GM23338 (cell line): Measurements from ENCODE around the gene CAPG. TPM values are rescaled to one million over a fixed set of nuclear protein-coding genes. Genes with fewer than 3 reads are reported as not detected.

Experiments
- ATAC-seq: fragments of 200-7000 bp; cut with Tn5 transposase; 3 replicates; pipeline ENCODE4 v1.9.1; 2020
- DNase-seq: peaks from one replicate; pipeline ENCODE4 v3.0.0-alpha.2; 2015; ENCODE audit warnings: low spot score
- H2AFZ ChIP-seq: fragments of 200-600 bp; sonication (generic); 2 replicates; pipeline ENCODE4 v1.8.0; 2016; ENCODE audit warnings: antibody characterized with exemption, mild to moderate bottlenecking, moderate library complexity
- H3F3A ChIP-seq: fragments of 200-600 bp; sonication (generic); replicated peaks from 2 replicates; pipeline ENCODE4 v1.8.0; 2017; ENCODE audit warnings: antibody characterized with exemption, mixed run types, low read depth
- H3K27ac ChIP-seq: fragments of 200-600 bp; sonication (generic); 2 replicates; pipeline ENCODE4 v1.6.1; 2016; ENCODE audit warnings: low read depth
- H3K27me3 ChIP-seq: fragments of 200-600 bp; sonication (generic); 2 replicates; pipeline ENCODE4 v1.8.0; 2016; ENCODE audit warnings: mild to moderate bottlenecking, mixed run types, moderate library complexity; ENCODE audit not compliant: insufficient read depth
- H3K36me3 ChIP-seq: fragments of 200-600 bp; sonication (generic); 2 replicates; pipeline ENCODE4 v1.8.0; 2016; ENCODE audit warnings: mild to moderate bottlenecking; ENCODE audit not compliant: insufficient read depth
- H3K4me1 ChIP-seq: fragments of 200-600 bp; sonication (generic); 2 replicates; pipeline ENCODE4 v1.8.0; 2016; ENCODE audit warnings: mild to moderate bottlenecking, moderate library complexity; ENCODE audit not compliant: insufficient read depth
- H3K4me2 ChIP-seq: fragments of 200-600 bp; sonication (generic); 2 replicates; pipeline ENCODE4 v1.7.1; 2017; ENCODE audit warnings: mixed run types
- H3K4me3 ChIP-seq: fragments of 200-600 bp; sonication (generic); 2 replicates; pipeline ENCODE4 v1.6.1; 2016; ENCODE audit warnings: mixed run types
- H3K79me2 ChIP-seq: fragments of 200-600 bp; sonication (generic); replicated peaks from 2 replicates; pipeline ENCODE4 v1.8.0; 2017; ENCODE audit warnings: mild to moderate bottlenecking; ENCODE audit not compliant: insufficient read depth
- H3K9me2 ChIP-seq: fragments of 200-600 bp; sonication (generic); 2 replicates; pipeline ENCODE4 v1.8.0; 2017; ENCODE audit not compliant: insufficient read depth
- H4K20me1 ChIP-seq: fragments of 200-600 bp; sonication (generic); replicated peaks from 2 replicates; pipeline ENCODE4 v1.8.0; 2017; ENCODE audit warnings: mild to moderate bottlenecking; ENCODE audit not compliant: insufficient read depth
- H3K27ac Mint-ChIP-seq: 2 replicates; pipeline ENCODE4 v1.8.0; 2020; ENCODE audit warnings: inconsistent platforms, mild to moderate bottlenecking, moderate library complexity, mixed read lengths
- H3K27me3 Mint-ChIP-seq: 3 replicates; pipeline ENCODE4 v1.8.0; 2022; ENCODE audit warnings: low read depth, mild to moderate bottlenecking, moderate library complexity, mixed read lengths, inconsistent platforms; ENCODE audit not compliant: insufficient read depth, poor library complexity
- H3K36me3 Mint-ChIP-seq: 3 replicates; pipeline ENCODE4 v1.8.0; 2021; ENCODE audit warnings: low read depth, mild to moderate bottlenecking, inconsistent platforms, moderate library complexity, mixed read lengths
- H3K4me1 Mint-ChIP-seq: 3 replicates; pipeline ENCODE4 v1.8.0; 2020; ENCODE audit warnings: mild to moderate bottlenecking, inconsistent platforms, mixed read lengths
- H3K4me3 Mint-ChIP-seq: 3 replicates; pipeline ENCODE4 v1.8.0; 2021; ENCODE audit warnings: moderate library complexity, mild to moderate bottlenecking, inconsistent platforms, mixed read lengths
- H3K9me3 Mint-ChIP-seq: 3 replicates; pipeline ENCODE4 v1.8.0; 2020; ENCODE audit warnings: moderate library complexity, mild to moderate bottlenecking, inconsistent platforms, mixed read lengths
- CREB1 ChIP-seq: fragments of 250-450 bp; sonication (Bioruptor Pico); IDR thresholded peaks from 2 replicates; pipeline ENCODE4 v1.5.0; 2020; ENCODE audit warnings: low read depth, mild to moderate bottlenecking, moderate library complexity
- EZH2 ChIP-seq: fragments of 200-600 bp; sonication (generic); IDR thresholded peaks from one replicate; pipeline ENCODE4 v1.8.0; 2017; ENCODE audit warnings: antibody characterized with exemption, mild to moderate bottlenecking, low read depth; ENCODE audit not compliant: unreplicated experiment
- EZH2phosphoT487 ChIP-seq: fragments of 200-600 bp; sonication (generic); IDR thresholded peaks from one replicate; pipeline ENCODE4 v1.8.1; 2018; ENCODE audit warnings: antibody characterized with exemption; ENCODE audit not compliant: unreplicated experiment
- JUNB ChIP-seq: IDR thresholded peaks from one replicate; pipeline ENCODE4 v1.6.1; 2016; ENCODE audit warnings: antibody characterized with exemption; ENCODE audit not compliant: unreplicated experiment
- NANOG ChIP-seq: IDR thresholded peaks from 2 replicates; pipeline ENCODE4 v1.6.1; 2016; ENCODE audit warnings: antibody characterized with exemption, borderline replicate concordance
- POLR2AphosphoS5 ChIP-seq: IDR thresholded peaks from 2 replicates; pipeline ENCODE4 v1.6.1; 2016; ENCODE audit warnings: antibody characterized with exemption, low read depth
- STAT1 ChIP-seq: IDR thresholded peaks from one replicate; pipeline ENCODE4 v1.6.1; 2016; ENCODE audit warnings: antibody characterized with exemption; ENCODE audit not compliant: unreplicated experiment
- ZNF114 ChIP-seq: fragments of 250-450 bp; sonication (Bioruptor Pico); IDR thresholded peaks from 2 replicates; pipeline ENCODE4 v1.5.0; 2020; ENCODE audit warnings: mild to moderate bottlenecking, moderate library complexity
- ZNF331 ChIP-seq: fragments of 250-450 bp; sonication (Bioruptor Pico); IDR thresholded peaks from 2 replicates; pipeline ENCODE4 v1.5.0; 2020; ENCODE audit warnings: low read depth, mild to moderate bottlenecking, moderate library complexity
- polyA plus RNA-seq: library from polyadenylated mRNA; unstranded; fragments of >200 nt; fragmentation: Nextera tagmentation; extraction: Ambion mirVana; gene quantifications from 2 replicates; pipeline ENCODE4 v1.2.1, GENCODE V29; 2016
- total RNA-seq: library from RNA; depleted of rRNA; stranded (reverse); fragments of >200 nt; shearing (Covaris generic); gene quantifications from 2 replicates; pipeline ENCODE4 v1.2.3, GENCODE V29; 2014
- TF ChIP-seq, protein P1 (sequence below): fragments of 250-450 bp; sonication (Bioruptor Pico); IDR thresholded peaks from 2 replicates; pipeline ENCODE4 v1.5.0; 2020; ENCODE audit warnings: mild to moderate bottlenecking, moderate library complexity
- TF ChIP-seq, protein P2 (sequence below): IDR thresholded peaks from 2 replicates; pipeline ENCODE4 v1.6.1; 2016; ENCODE audit warnings: antibody characterized with exemption
- TF ChIP-seq, protein P3 (sequence below), 2 experiments: fragments of 200-600 bp in 1 of 2; sonication (generic) in 1 of 2; conservative IDR thresholded peaks; 2 replicates each; pipeline versions ENCODE4 v1.5.1 to v1.6.1; 2016 to 2017; ENCODE audit warnings: antibody characterized with exemption in 2 of 2, low read depth in 2 of 2, mild to moderate bottlenecking in 2 of 2, moderate library complexity in 1 of 2

The CAPG gene
- total and polyA plus RNA-seq, 2 experiments from 2014 or later = 88.7 to 104 TPM

DNA sequence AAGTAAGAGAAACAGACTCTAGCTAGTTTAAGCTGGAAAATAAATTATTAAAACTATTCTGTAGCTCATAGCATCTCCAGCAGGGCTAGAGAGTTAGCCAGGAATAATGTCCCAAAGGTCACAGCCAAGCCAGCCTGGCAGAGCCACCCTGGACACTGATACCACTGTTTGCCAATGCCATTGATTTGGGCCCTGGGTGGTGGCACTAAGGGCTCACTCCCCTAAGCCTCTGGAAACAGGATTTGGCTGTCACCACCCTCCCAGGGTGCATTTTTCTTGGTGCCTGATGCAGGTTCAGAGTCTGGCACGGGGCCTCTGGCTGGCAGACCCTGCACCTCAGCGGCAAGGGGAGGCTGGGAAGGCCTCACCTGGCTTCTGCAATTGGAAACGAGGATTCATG is 15.4 kb upstream of the CAPG start (continued):
- TF ChIP-seq, protein P1, sequence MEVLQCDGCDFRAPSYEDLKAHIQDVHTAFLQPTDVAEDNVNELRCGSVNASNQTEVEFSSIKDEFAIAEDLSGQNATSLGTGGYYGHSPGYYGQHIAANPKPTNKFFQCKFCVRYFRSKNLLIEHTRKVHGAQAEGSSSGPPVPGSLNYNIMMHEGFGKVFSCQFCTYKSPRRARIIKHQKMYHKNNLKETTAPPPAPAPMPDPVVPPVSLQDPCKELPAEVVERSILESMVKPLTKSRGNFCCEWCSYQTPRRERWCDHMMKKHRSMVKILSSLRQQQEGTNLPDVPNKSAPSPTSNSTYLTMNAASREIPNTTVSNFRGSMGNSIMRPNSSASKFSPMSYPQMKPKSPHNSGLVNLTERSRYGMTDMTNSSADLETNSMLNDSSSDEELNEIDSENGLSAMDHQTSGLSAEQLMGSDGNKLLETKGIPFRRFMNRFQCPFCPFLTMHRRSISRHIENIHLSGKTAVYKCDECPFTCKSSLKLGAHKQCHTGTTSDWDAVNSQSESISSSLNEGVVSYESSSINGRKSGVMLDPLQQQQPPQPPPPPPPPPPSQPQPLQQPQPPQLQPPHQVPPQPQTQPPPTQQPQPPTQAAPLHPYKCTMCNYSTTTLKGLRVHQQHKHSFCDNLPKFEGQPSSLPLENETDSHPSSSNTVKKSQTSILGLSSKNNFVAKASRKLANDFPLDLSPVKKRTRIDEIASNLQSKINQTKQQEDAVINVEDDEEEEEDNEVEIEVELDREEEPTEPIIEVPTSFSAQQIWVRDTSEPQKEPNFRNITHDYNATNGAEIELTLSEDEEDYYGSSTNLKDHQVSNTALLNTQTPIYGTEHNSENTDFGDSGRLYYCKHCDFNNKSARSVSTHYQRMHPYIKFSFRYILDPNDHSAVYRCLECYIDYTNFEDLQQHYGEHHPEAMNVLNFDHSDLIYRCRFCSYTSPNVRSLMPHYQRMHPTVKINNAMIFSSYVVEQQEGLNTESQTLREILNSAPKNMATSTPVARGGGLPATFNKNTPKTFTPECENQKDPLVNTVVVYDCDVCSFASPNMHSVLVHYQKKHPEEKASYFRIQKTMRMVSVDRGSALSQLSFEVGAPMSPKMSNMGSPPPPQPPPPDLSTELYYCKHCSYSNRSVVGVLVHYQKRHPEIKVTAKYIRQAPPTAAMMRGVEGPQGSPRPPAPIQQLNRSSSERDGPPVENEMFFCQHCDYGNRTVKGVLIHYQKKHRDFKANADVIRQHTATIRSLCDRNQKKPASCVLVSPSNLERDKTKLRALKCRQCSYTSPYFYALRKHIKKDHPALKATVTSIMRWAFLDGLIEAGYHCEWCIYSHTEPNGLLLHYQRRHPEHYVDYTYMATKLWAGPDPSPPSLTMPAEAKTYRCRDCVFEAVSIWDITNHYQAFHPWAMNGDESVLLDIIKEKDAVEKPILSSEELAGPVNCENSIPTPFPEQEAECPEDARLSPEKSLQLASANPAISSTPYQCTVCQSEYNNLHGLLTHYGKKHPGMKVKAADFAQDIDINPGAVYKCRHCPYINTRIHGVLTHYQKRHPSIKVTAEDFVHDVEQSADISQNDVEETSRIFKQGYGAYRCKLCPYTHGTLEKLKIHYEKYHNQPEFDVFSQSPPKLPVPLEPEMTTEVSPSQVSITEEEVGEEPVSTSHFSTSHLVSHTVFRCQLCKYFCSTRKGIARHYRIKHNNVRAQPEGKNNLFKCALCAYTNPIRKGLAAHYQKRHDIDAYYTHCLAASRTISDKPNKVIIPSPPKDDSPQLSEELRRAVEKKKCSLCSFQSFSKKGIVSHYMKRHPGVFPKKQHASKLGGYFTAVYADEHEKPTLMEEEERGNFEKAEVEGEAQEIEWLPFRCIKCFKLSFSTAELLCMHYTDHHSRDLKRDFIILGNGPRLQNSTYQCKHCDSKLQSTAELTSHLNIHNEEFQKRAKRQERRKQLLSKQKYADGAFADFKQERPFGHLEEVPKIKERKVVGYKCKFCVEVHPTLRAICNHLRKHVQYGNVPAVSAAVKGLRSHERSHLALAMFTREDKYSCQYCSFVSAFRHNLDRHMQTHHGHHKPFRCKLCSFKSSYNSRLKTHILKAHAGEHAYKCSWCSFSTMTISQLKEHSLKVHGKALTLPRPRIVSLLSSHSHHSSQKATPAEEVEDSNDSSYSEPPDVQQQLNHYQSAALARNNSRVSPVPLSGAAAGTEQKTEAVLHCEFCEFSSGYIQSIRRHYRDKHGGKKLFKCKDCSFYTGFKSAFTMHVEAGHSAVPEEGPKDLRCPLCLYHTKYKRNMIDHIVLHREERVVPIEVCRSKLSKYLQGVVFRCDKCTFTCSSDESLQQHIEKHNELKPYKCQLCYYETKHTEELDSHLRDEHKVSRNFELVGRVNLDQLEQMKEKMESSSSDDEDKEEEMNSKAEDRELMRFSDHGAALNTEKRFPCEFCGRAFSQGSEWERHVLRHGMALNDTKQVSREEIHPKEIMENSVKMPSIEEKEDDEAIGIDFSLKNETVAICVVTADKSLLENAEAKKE (CRISPR knock-in tag) = no peak
- TF ChIP-seq POLR2AphosphoS5 (no peak), CREB1 (CRISPR knock-in tag) (no peak), NANOG (no peak)

DNA sequence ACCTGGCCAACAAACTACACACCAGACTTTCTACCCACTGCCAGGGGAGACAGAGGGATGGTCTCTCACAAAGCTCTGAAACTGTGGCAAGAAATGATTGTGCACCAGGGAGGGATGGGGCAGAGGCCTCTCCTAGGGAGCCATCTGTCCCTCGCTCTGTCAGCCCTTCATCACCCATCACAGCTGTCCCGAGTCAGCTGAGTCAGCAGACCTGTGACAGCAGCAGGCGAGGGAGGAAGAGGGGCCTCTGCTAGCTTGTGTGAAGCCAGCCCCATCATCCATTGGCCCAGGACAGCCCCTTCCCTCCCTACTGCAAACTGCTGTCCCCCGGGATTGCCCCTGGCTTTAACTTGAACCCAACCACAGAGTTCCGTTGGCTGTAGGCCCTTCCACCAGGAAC is 13.4 kb upstream of the CAPG start:
- ATAC-seq = no peak
- H3K27me3 Mint-ChIP-seq = peaks cover 34% of the 10 kb centered on the region
- Histone ChIP-seq H3F3A (peaks cover 8% of the 10 kb centered on the region; the same call in 1 of the 2 replicates), H3K4me2 (no peak overlapping the region), H3K36me3 (no peaks in the 10 kb centered on the region), H3K79me2 (peaks cover 4% of the 10 kb centered on the region; the same call in 1 of the 2 replicates), H3K27ac (no peak overlapping the region), H4K20me1 (no peaks in the 10 kb centered on the region), H3K9me2 (no peaks in the 10 kb centered on the region), H3K4me1 (peaks cover 30% of the 10 kb centered on the region), H3K27me3 (peaks cover 4% of the 10 kb centered on the region; the same call in 1 of the 2 replicates), H2AFZ (no peak overlapping the region), H3K4me3 (no peak overlapping the region)
- H3K9me3 Mint-ChIP-seq = no peaks in the 10 kb centered on the region
- H3K4me1 Mint-ChIP-seq = peaks cover 39% of the 10 kb centered on the region
- no peak overlapping the region for H3K27ac Mint-ChIP-seq
- TF ChIP-seq STAT1 (no peak), POLR2AphosphoS5 (no peak), ZNF114 (no peak), JUNB (no peak), EZH2 (no peak), ZNF331 (CRISPR knock-in tag) (no peak), EZH2phosphoT487 (no peak), CREB1 (CRISPR knock-in tag) (no peak)
- TF ChIP-seq, protein P2, sequence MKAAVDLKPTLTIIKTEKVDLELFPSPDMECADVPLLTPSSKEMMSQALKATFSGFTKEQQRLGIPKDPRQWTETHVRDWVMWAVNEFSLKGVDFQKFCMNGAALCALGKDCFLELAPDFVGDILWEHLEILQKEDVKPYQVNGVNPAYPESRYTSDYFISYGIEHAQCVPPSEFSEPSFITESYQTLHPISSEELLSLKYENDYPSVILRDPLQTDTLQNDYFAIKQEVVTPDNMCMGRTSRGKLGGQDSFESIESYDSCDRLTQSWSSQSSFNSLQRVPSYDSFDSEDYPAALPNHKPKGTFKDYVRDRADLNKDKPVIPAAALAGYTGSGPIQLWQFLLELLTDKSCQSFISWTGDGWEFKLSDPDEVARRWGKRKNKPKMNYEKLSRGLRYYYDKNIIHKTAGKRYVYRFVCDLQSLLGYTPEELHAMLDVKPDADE = no peak
- TF ChIP-seq, protein P3, sequence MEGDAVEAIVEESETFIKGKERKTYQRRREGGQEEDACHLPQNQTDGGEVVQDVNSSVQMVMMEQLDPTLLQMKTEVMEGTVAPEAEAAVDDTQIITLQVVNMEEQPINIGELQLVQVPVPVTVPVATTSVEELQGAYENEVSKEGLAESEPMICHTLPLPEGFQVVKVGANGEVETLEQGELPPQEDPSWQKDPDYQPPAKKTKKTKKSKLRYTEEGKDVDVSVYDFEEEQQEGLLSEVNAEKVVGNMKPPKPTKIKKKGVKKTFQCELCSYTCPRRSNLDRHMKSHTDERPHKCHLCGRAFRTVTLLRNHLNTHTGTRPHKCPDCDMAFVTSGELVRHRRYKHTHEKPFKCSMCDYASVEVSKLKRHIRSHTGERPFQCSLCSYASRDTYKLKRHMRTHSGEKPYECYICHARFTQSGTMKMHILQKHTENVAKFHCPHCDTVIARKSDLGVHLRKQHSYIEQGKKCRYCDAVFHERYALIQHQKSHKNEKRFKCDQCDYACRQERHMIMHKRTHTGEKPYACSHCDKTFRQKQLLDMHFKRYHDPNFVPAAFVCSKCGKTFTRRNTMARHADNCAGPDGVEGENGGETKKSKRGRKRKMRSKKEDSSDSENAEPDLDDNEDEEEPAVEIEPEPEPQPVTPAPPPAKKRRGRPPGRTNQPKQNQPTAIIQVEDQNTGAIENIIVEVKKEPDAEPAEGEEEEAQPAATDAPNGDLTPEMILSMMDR (conservative IDR thresholded peaks at IDR 0.05; ENCODE audit: low read depth in 2 of 2) = no peak
- DNase-seq = no peak
- H3K36me3 Mint-ChIP-seq = no peaks in the 10 kb centered on the region; the same call in 2 of the 3 replicates
- no peak overlapping the region for H3K4me3 Mint-ChIP-seq
